Stimulated activated naive CD4-positive, alpha-beta T cell (primary cell): ENCODE results near the gene ACTN1.

Experiments
- DNase-seq, 6 experiments: peaks; one replicate each; lab custom pipeline; 2025; lab: John Stamatoyannopoulos, UW

The ACTN1 gene

GRCh38 chr14:68828698-68829097, 150.4 kb downstream of the ACTN1 start:
- DNase-seq, result no peak

GRCh38 chr14:68825729-68826128, 153.4 kb downstream of the ACTN1 start:
- no peak for DNase-seq

- peak in 1 of 6 experiments; percentile 16 for DNase-seq
These were observed 154.4 kb downstream of the ACTN1 start for GRCh38 chr14:68824517-68825347.

GRCh38 chr14:68824207-68824516, 154.9 kb downstream of the ACTN1 start:
- DNase-seq, result no peak
